HCT116 (cell line): ENCODE data around the gene DNAH10. TPM values are rescaled to one million over a fixed set of nuclear protein-coding genes. Genes with fewer than 3 reads are reported as not detected.

ENCODE experiments used
- ATAC-seq: fragments of 200-7000 bp; cut with Tn5 transposase; 2 replicates; pipeline ENCODE4 v1.9.1; 2020; ENCODE audit warnings: mild to moderate bottlenecking, moderate library complexity
- BruUV-seq: library from RNA; stranded (reverse); fragments of 400-500 nt; replicated peaks from 2 replicates; lab custom pipeline; 2021; lab: Mats Ljungman, UMichigan
- CTCF ChIA-PET: fragments of 300-600 bp; sonication (Branson Sonifier 250); formaldehyde crosslinking; loops from one replicate; lab custom pipeline; 2021; ENCODE audit warnings: antibody characterized with exemption; lab: Charles Lee
- POLR2A ChIA-PET: fragments of 300-600, 350-600 bp; sonication (Branson Sonifier 250); formaldehyde crosslinking; loops from one replicate; lab custom pipeline; 2021; ENCODE audit warnings: antibody characterized with exemption; lab: Charles Lee
- RAD21 ChIA-PET, 2 experiments: fragments of 300-600 bp; sonication (Branson Sonifier 250); formaldehyde crosslinking; loops; one replicate each; lab custom pipeline; 2023; ENCODE audit warnings: low total read pairs in 2 of 2; ENCODE audit not compliant: uncharacterized antibody in 2 of 2, unreplicated experiment in 2 of 2, low non-redundant PET in 1 of 2; lab: Charles Lee
- DNase-seq: peaks from one replicate; pipeline ENCODE4 v3.0.0-alpha.2; 2010; ENCODE audit warnings: low read depth, low spot score
- H2AFZ ChIP-seq: fragments of 200-600 bp; shearing (Covaris generic), sonication (generic); 2 replicates; pipeline ENCODE4 v1.6.1; 2017; ENCODE audit warnings: low read depth, mixed run types, mixed read lengths, antibody characterized with exemption, low read length; ENCODE audit not compliant: poor library complexity, severe bottlenecking
- H3K27ac ChIP-seq: 2 replicates; pipeline ENCODE4 v1.5.1; 2012; ENCODE audit warnings: low read depth, low read length
- H3K27me3 ChIP-seq: fragments of 200-600 bp; sonication (generic); 2 replicates; pipeline ENCODE4 v1.6.1; 2016; ENCODE audit warnings: mixed run types, low read length, mixed read lengths; ENCODE audit not compliant: insufficient read depth
- H3K36me3 ChIP-seq, 2 experiments: fragments of 200-500 bp in 1 of 2; fragments of 200-600 bp in 1 of 2; sonication (Bioruptor generic) in 1 of 2; sonication (generic) in 1 of 2; 2 replicates each; pipeline versions ENCODE4 v1.5.1 to v1.6.1; 2014 to 2016; ENCODE audit warnings: low read length in 2 of 2, inconsistent platforms in 1 of 2, mixed read lengths in 1 of 2, mixed run types in 1 of 2; ENCODE audit not compliant: insufficient read depth in 2 of 2, control insufficient read depth in 1 of 2
- H3K4me1 ChIP-seq, 2 experiments: fragments of 200-600 bp in 1 of 2; sonication (generic) in 1 of 2; 2 replicates each; pipeline versions ENCODE4 v1.5.1 to v1.6.1; 2012 to 2017; ENCODE audit warnings: low read length in 2 of 2, inconsistent platforms in 1 of 2, mild to moderate bottlenecking in 1 of 2, mixed read lengths in 1 of 2, mixed run types in 1 of 2, moderate library complexity in 1 of 2; ENCODE audit not compliant: insufficient read depth in 2 of 2, control insufficient read depth in 1 of 2
- H3K4me2 ChIP-seq: fragments of 200-600 bp; sonication (generic); 2 replicates; pipeline ENCODE4 v1.6.1; 2017; ENCODE audit warnings: mixed run types, low read length, mixed read lengths
- H3K4me3 ChIP-seq, 2 experiments: fragments of 200-600 bp in 1 of 2; sonication (generic) in 1 of 2; replicated peaks in 1 of 2; 2 replicates each; pipeline ENCODE4 v1.5.1; 2011 to 2016; ENCODE audit warnings: low read length in 2 of 2, control low read depth in 1 of 2, low read depth in 1 of 2, mild to moderate bottlenecking in 1 of 2, mixed read lengths in 1 of 2, mixed run types in 1 of 2
- H3K79me2 ChIP-seq: fragments of 200-600 bp; sonication (generic); 2 replicates; pipeline ENCODE4 v1.6.1; 2017; ENCODE audit warnings: mild to moderate bottlenecking, mixed run types, low read length, moderate library complexity, mixed read lengths; ENCODE audit not compliant: insufficient read depth
- H3K9ac ChIP-seq: fragments of 200-600 bp; sonication (generic); 2 replicates; pipeline ENCODE4 v1.6.1; 2016; ENCODE audit warnings: low read length, mixed read lengths
- H3K9me2 ChIP-seq: fragments of 200-600 bp; sonication (generic), shearing (Covaris generic); 2 replicates; pipeline ENCODE4 v1.6.1; 2017; ENCODE audit warnings: mixed run types, mild to moderate bottlenecking, moderate library complexity; ENCODE audit not compliant: insufficient read depth
- H3K9me3 ChIP-seq, 2 experiments: fragments of 200-500 bp in 1 of 2; fragments of 200-600 bp in 1 of 2; sonication (Bioruptor generic) in 1 of 2; sonication (generic) in 1 of 2; 2 replicates each; pipeline ENCODE4 v1.6.1; 2014 to 2017; ENCODE audit warnings: low read length in 2 of 2, mixed read lengths in 2 of 2, inconsistent platforms in 1 of 2, low read depth in 1 of 2, mild to moderate bottlenecking in 1 of 2, mixed run types in 1 of 2, moderate library complexity in 1 of 2; ENCODE audit not compliant: control insufficient read depth in 1 of 2, insufficient read depth in 1 of 2
- H4K20me1 ChIP-seq: fragments of 200-600 bp; sonication (generic), shearing (Covaris generic); 2 replicates; pipeline ENCODE4 v1.6.1; 2017; ENCODE audit warnings: mixed run types, mild to moderate bottlenecking, moderate library complexity; ENCODE audit not compliant: insufficient read depth
- CTCF ChIP-seq, 3 experiments: fragments of 200-600 bp in 1 of 3; sonication (generic) in 1 of 3; IDR thresholded peaks in 2 of 3; conservative IDR thresholded peaks in 1 of 3; 2 replicates each; pipeline ENCODE4 v1.5.1; 2012 to 2017; ENCODE audit warnings: low read depth in 2 of 3, low read length in 2 of 3, antibody characterized with exemption in 1 of 3, borderline replicate concordance in 1 of 3, control low read depth in 1 of 3, mild to moderate bottlenecking in 1 of 3, mixed read lengths in 1 of 3, mixed run types in 1 of 3, moderate library complexity in 1 of 3; ENCODE audit not compliant: insufficient read depth in 1 of 3
- RAD21 ChIP-seq: IDR thresholded peaks from 2 replicates; pipeline ENCODE4 v1.6.1; 2012; ENCODE audit warnings: low read depth, mild to moderate bottlenecking
- REST ChIP-seq: IDR thresholded peaks from 2 replicates; pipeline ENCODE4 v1.6.1; 2012; ENCODE audit warnings: low read depth
- intact Hi-C: fragments of 100-400 bp; cut with micrococcal nuclease; formaldehyde crosslinking; loops from 2 replicates; pipeline ENCODE4 v1.10.0; 2022
- total RNA-seq: library from RNA; stranded (reverse); gene quantifications from one replicate; pipeline ENCODE4 v1.2.1, GENCODE V29; 2021; ENCODE audit not compliant: unreplicated experiment

The DNAH10 gene
- total RNA-seq, 1 experiment from 2014 or later: 1.3 TPM

- no peak overlapping the region for H3K27ac ChIP-seq
- RAD21 ChIA-PET: no interaction called here
- DNase-seq (peak; percentile 26), ATAC-seq (peak; percentile 27; the same call in 1 of the 2 replicates)
- no peak overlapping the region for H3K9ac ChIP-seq
- CTCF ChIA-PET: interaction anchor here (1.4 to 1.9 kb wide), 2 partner anchors 182 to 230 kb away, joined by 4 to 9 read pairs; no protein-coding TSS in a partner anchor
- intact Hi-C loops: loop anchor here (1.0 to 5.0 kb wide), 2 partner anchors 181 to 231 kb away; no protein-coding TSS in a partner anchor
- BruUV-seq: no TSS peak
- H3K4me2 ChIP-seq: no peak overlapping the region
- no peak overlapping the region for H3K4me3 ChIP-seq
- no peaks in the 10 kb centered on the region for H3K9me3 ChIP-seq
- no peaks in the 10 kb centered on the region for H4K20me1 ChIP-seq
- no peaks in the 10 kb centered on the region for H3K79me2 ChIP-seq
- no peaks in the 10 kb centered on the region for H3K36me3 ChIP-seq
- TF ChIP-seq RAD21: peak; percentile 75
- TF ChIP-seq CTCF (IDR thresholded peaks at IDR 0.05 in 2 of 3, conservative IDR thresholded peaks at IDR 0.05 in 1 of 3; ENCODE audit: borderline replicate concordance in 1 of 3, insufficient read depth in 1 of 3, low read depth in 2 of 3, low read length in 2 of 3): peak; percentile 36 to 77 (median 51)
- TF ChIP-seq REST: no peak
- H2AFZ ChIP-seq: no peak overlapping the region
- H3K27me3 ChIP-seq: no peaks in the 10 kb centered on the region
- H3K4me1 ChIP-seq: no peaks in the 10 kb centered on the region
- H3K9me2 ChIP-seq: no peaks in the 10 kb centered on the region
- POLR2A ChIA-PET: no interaction called here
Observed at GRCh38 chr12:123801573-123802178, 39.6 kb downstream of the DNAH10 start.
